Activated naive CD8-positive, alpha-beta T cell treated with anti-CD3 and anti-CD28 coated beads for 36 hours (primary cell): ENCODE data around the gene MAML3. TPM values are rescaled to one million over a fixed set of nuclear protein-coding genes. Genes with fewer than 3 reads are reported as not detected.
A peak's percentile ranks its signal among the peaks of the same experiment; 100 is the strongest.
"Not testable (repeated sequence)": the region's sequence is repeated elsewhere in the genome, so short reads cannot be mapped to it uniquely, and the experiment has no call there.

ENCODE experiments used
- DNase-seq: peaks from one replicate; pipeline ENCODE4 v3.0.0; 2021
- H3K27ac Mint-ChIP-seq: one replicate; pipeline ENCODE4 v1.8.0; 2022; ENCODE audit warnings: mild to moderate bottlenecking, moderate library complexity, mixed read lengths
- H3K27me3 Mint-ChIP-seq: one replicate; pipeline ENCODE4 v1.8.0; 2022; ENCODE audit warnings: mild to moderate bottlenecking, mixed read lengths
- H3K36me3 Mint-ChIP-seq: one replicate; pipeline ENCODE4 v1.8.0; 2021; ENCODE audit warnings: mild to moderate bottlenecking, mixed read lengths
- H3K4me1 Mint-ChIP-seq: one replicate; pipeline ENCODE4 v1.8.0; 2021; ENCODE audit warnings: mixed read lengths
- H3K4me3 Mint-ChIP-seq: one replicate; pipeline ENCODE4 v1.8.0; 2022; ENCODE audit warnings: mild to moderate bottlenecking, moderate library complexity, mixed read lengths
- H3K9me3 Mint-ChIP-seq: one replicate; pipeline ENCODE4 v1.8.0; 2022; ENCODE audit warnings: mixed read lengths
- total RNA-seq, 2 experiments: library from RNA; stranded (reverse); gene quantifications; one replicate each; pipeline ENCODE4 v1.2.3, GENCODE V29; 2021

MAML3 gene
- total RNA-seq, 2 experiments from 2014 or later: 2.1 to 2.3 TPM

DNA sequence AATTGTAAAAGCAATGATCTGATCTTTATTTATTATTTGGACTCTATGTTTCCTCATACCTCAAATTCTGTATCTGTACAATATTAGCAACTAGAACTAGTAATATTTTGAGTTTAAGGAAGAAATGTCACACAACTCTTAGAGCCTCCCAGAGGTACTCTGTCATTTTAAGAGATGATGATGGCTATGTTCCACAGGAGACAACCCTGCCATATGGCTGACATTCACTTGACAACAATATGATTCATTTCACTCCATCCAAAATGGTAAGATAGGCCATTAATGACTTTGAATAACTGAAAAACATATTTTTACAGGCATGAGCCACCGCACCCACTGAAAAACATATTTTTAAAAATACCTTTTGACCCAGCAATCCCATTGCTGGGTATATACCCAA lies 190.3 kb downstream of the MAML3 start:
- Mint-ChIP-seq H3K4me3 (no peak overlapping the region), H3K27ac (no peak overlapping the region), H3K27me3 (peaks cover 3% of the 10 kb centered on the region), H3K9me3 (no peaks in the 10 kb centered on the region), H3K36me3 (no peaks in the 10 kb centered on the region), H3K4me1 (no peaks in the 10 kb centered on the region)
- DNase-seq: no peak

- Mint-ChIP-seq H3K4me3 (no peak overlapping the region), H3K36me3 (no peaks in the 10 kb centered on the region), H3K27ac (no peak overlapping the region), H3K27me3 (peaks cover 3% of the 10 kb centered on the region), H3K4me1 (no peaks in the 10 kb centered on the region), H3K9me3 (no peaks in the 10 kb centered on the region)
- DNase-seq: no peak
Observed at GRCh38 chr4:139962130-139962684, 191.8 kb downstream of the MAML3 start.

GRCh38 chr4:139961344-139961946 lies 192.5 kb downstream of the MAML3 start:
- Mint-ChIP-seq H3K4me3 (no peak overlapping the region), H3K27ac (no peak overlapping the region), H3K27me3 (peaks cover 3% of the 10 kb centered on the region), H3K36me3 (no peaks in the 10 kb centered on the region), H3K9me3 (no peaks in the 10 kb centered on the region), H3K4me1 (no peaks in the 10 kb centered on the region)
- no peak for DNase-seq

GRCh38 chr4:139959396-139959795 lies 194.6 kb downstream of the MAML3 start:
- Mint-ChIP-seq H3K27me3 (peaks cover 3% of the 10 kb centered on the region), H3K27ac (no peak overlapping the region), H3K4me3 (no peak overlapping the region), H3K4me1 (no peaks in the 10 kb centered on the region), H3K9me3 (no peaks in the 10 kb centered on the region), H3K36me3 (no peaks in the 10 kb centered on the region)
- DNase-seq: no peak

DNA sequence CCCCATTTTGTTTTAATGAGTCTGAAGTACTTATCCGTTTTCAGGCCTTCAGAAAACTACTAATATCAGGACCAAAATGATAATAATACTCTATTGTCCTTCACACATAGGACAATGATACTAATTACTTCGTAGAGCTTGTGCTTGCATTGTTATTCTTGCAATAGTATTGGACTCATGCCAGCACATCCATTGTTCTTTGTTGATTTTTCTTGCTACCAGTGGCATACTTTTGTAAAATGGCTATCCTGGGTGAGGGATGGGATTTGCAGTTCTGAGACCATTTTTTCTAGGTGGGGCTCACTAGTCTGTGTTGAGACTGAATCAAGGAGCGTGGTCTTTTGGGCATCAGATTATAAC lies 195.3 kb downstream of the MAML3 start:
- no peaks in the 10 kb centered on the region for H3K9me3 Mint-ChIP-seq
- no peaks in the 10 kb centered on the region for H3K36me3 Mint-ChIP-seq
- H3K4me3 Mint-ChIP-seq: no peak overlapping the region
- peaks cover 3% of the 10 kb centered on the region for H3K27me3 Mint-ChIP-seq
- H3K27ac Mint-ChIP-seq: no peak overlapping the region
- H3K4me1 Mint-ChIP-seq: peaks cover under 1% of the 10 kb centered on the region
- no peak for DNase-seq

DNA sequence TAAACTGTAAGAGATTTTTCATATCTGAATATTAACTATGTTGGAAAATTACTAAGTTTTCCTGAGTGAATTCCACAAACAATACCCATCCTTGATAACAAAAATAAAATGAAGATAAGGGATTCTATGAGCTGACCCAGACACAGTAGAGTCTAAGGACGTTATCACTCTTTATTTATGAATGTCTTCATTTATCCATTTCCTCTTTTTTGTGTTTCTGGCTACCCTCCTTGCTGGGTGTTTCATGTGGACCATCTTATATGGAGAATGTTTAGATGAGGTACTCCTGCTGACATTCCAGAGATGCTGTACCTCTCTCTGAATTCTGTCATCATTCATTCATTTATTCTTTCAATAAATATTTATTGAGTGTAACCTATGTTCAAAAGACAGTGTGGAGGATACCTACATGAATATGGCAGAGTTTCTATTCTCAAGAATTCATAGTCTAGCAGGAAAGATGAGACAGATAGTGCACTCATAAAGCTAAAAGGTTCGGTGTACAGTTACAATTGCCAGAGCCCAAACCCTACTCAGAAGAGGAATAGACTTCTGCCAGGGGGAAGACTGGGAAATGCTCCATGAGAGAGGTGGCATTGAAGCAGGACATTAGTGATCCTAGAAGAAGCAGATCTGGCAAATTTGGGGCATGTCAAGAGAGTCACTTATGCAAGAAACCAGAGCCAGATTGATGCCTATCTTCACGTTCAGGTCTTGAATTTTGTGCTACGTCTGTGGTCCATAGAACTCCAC lies 195.8 kb downstream of the MAML3 start:
- Mint-ChIP-seq H3K27me3 (peaks cover 3% of the 10 kb centered on the region), H3K4me1 (peaks cover 1% of the 10 kb centered on the region), H3K36me3 (no peaks in the 10 kb centered on the region), H3K9me3 (no peaks in the 10 kb centered on the region), H3K4me3 (no peak overlapping the region), H3K27ac (no peak overlapping the region)
- no peak for DNase-seq

DNA sequence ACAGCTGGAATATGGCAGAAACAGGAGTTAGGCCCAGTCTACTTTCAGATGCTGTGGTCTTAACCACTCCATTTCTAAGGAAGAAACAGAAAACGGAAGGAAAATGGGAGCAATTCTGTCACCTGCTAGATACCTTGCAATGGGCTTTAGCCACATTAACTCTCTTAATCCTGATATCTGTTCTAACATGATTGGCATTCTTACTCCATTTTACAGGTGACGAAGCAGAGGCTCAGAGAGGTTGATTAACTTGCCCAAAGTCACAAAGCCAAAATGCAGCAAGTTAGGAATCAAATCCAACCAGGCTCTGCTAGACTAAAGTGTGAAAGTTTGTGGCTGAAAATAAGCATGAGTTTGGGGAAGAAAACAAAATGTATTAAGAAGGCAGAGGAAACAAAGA lies 196.9 kb downstream of the MAML3 start:
- Mint-ChIP-seq H3K4me3 (no peak overlapping the region), H3K36me3 (no peaks in the 10 kb centered on the region), H3K27ac (no peak overlapping the region), H3K4me1 (peaks cover 3% of the 10 kb centered on the region), H3K9me3 (no peaks in the 10 kb centered on the region), H3K27me3 (peaks cover 3% of the 10 kb centered on the region)
- DNase-seq: no peak

DNA sequence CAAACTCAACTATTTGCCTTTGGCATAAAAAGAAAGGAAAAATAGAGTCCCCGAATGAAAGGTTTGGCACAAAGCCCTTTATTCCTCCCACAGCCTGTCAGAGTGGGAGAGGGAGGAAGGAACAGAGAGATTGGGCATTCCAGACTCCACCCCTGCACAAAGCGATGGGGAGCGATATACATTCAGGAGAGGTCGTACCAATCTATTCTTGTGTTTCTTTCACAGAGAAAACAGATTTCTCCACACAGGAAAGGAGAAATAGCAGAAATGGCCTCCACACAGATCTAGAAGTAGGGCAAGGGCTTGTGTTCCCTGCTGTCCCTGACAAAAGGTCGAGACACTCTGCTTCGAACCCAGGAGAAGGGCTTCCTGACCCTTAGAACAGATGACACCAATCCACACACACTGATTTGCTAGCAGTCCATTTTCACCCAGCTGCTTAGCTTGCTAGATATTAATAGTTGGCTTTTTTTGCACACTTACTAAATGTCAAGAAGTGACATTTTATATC lies 197.4 kb downstream of the MAML3 start:
- no peak overlapping the region for H3K27ac Mint-ChIP-seq
- H3K36me3 Mint-ChIP-seq: no peaks in the 10 kb centered on the region
- DNase-seq: no peak
- H3K4me1 Mint-ChIP-seq: peaks cover 4% of the 10 kb centered on the region
- H3K9me3 Mint-ChIP-seq: no peaks in the 10 kb centered on the region
- no peak overlapping the region for H3K4me3 Mint-ChIP-seq
- peaks cover 3% of the 10 kb centered on the region for H3K27me3 Mint-ChIP-seq

DNA sequence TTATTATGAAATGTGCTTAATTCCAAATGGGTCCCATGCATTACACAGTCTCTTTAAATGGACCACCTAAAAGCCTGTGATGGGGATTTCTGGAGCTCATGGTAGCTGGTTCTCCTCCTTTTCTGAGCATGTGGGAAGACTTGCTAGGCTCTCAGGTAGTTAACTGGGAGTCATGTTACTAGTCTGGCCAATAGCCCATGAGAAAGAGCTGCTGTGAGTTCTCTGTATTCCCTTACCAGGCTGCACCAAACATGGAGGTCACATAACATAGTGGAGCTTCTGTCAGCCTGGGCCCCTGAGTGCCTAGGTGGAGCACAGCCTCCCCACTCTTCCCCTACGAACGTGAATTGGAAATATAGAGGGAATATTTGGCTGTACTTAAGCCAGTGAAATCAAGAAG lies 198.4 kb downstream of the MAML3 start:
- H3K9me3 Mint-ChIP-seq: no peaks in the 10 kb centered on the region
- DNase-seq: no peak
- H3K27me3 Mint-ChIP-seq: no peaks in the 10 kb centered on the region
- H3K36me3 Mint-ChIP-seq: no peaks in the 10 kb centered on the region
- H3K4me1 Mint-ChIP-seq: peaks cover 14% of the 10 kb centered on the region
- no peak overlapping the region for H3K27ac Mint-ChIP-seq
- H3K4me3 Mint-ChIP-seq: no peak overlapping the region

DNA sequence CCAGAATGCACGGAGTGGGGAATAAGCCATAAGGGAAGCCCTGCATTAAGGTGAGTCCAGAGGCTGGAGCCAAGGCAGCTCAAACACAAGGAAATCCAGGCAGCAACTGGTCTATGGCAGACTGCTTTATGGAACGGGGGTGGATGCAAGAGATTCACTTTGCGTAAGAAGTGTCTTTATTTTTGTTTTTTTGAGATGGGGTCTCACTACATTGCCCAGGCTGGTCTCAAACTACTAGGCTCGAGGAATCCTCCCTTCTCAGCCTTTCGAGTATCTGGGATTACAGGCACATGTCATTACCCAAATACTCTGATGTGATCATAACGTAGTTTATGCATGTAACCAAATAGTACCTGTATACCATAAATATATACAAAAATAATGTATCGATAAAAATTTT lies 199.5 kb downstream of the MAML3 start:
- Mint-ChIP-seq H3K9me3 (peaks cover 3% of the 10 kb centered on the region), H3K4me3 (no peak overlapping the region), H3K36me3 (peaks cover 2% of the 10 kb centered on the region), H3K27ac (no peak overlapping the region), H3K4me1 (peaks cover 21% of the 10 kb centered on the region), H3K27me3 (no peaks in the 10 kb centered on the region)
- no peak for DNase-seq

GRCh38 chr4:139951021-139951420 lies 203.0 kb downstream of the MAML3 start:
- Mint-ChIP-seq H3K9me3 (peaks cover 3% of the 10 kb centered on the region), H3K27me3 (no peaks in the 10 kb centered on the region), H3K36me3 (peaks cover 2% of the 10 kb centered on the region), H3K27ac (peak overlapping the region; percentile 80), H3K4me3 (peak overlapping the region; percentile 37), H3K4me1 (peaks cover 29% of the 10 kb centered on the region)
- DNase-seq: peak; percentile 42

- H3K27me3 Mint-ChIP-seq: no peaks in the 10 kb centered on the region
- H3K36me3 Mint-ChIP-seq: peaks cover 2% of the 10 kb centered on the region
- H3K4me3 Mint-ChIP-seq: peak overlapping the region; percentile 37
- DNase-seq: peak; percentile 72
- peak overlapping the region; percentile 80 for H3K27ac Mint-ChIP-seq
- H3K9me3 Mint-ChIP-seq: peaks cover 3% of the 10 kb centered on the region
- H3K4me1 Mint-ChIP-seq: peaks cover 31% of the 10 kb centered on the region
Observed at GRCh38 chr4:139950568-139950967, 203.4 kb downstream of the MAML3 start.

DNA sequence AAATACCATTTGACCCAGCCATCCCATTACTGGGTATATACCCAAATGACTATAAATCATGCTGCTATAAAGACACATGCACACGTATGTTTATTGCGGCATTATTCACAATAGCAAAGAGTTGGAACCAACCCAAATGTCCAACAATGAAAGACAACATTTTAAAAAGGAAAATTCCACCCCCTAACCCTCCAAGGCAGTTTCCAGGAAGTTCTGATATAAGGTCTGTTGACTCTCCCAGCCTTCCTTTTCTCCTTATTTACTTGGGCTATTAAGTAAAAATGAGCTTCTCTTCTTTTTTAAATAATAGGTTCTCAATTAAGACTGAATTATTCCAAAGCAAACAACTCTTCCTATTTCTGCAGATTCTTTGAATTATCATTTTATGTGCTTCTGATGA lies 209.1 kb downstream of the MAML3 start:
- not testable (repeated sequence) for H3K4me1 Mint-ChIP-seq, H3K27ac Mint-ChIP-seq, H3K4me3 Mint-ChIP-seq, H3K9me3 Mint-ChIP-seq, H3K36me3 Mint-ChIP-seq, DNase-seq, H3K27me3 Mint-ChIP-seq

- Mint-ChIP-seq H3K4me1 (peaks cover 9% of the 10 kb centered on the region), H3K27ac (no peak overlapping the region), H3K27me3 (no peaks in the 10 kb centered on the region), H3K4me3 (no peak overlapping the region), H3K36me3 (no peaks in the 10 kb centered on the region), H3K9me3 (peaks cover 2% of the 10 kb centered on the region)
- no peak for DNase-seq
Observed at GRCh38 chr4:139943277-139943676, 210.7 kb downstream of the MAML3 start.

DNA sequence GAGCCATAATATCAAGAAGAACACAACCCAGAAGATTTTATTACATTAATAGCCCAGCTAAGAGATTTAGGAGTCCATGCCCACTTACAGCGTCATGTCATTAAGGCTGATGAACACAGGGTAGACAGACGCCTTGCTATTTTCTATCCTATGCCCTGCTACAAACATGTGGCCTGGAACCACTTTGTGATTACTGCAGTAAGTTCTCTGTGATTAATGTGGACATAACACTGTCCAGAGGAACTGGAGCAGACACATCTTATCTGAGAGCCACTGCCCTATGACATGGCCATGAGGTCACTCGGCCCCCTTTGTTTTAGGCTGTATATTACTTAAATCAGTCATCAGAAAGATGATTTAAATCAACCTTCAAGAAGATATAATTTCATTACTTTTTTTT lies 211.7 kb downstream of the MAML3 start:
- H3K27ac Mint-ChIP-seq: no peak overlapping the region

GRCh38 chr4:139940600-139940999 lies 213.4 kb downstream of the MAML3 start:
- Mint-ChIP-seq H3K27me3 (no peaks in the 10 kb centered on the region), H3K4me3 (no peak overlapping the region), H3K36me3 (no peaks in the 10 kb centered on the region), H3K4me1 (no peaks in the 10 kb centered on the region), H3K27ac (no peak overlapping the region), H3K9me3 (peaks cover 2% of the 10 kb centered on the region)
- DNase-seq: no peak

More for the DNA sequence above, 211.7 kb downstream of the MAML3 start:
- no peak for DNase-seq
- Mint-ChIP-seq H3K36me3 (no peaks in the 10 kb centered on the region), H3K27me3 (no peaks in the 10 kb centered on the region), H3K4me3 (no peak overlapping the region), H3K9me3 (peaks cover 2% of the 10 kb centered on the region), H3K4me1 (peaks cover 9% of the 10 kb centered on the region)
